Measurements from ENCODE around the gene LDAH.

The LDAH gene

GRCh38 chr2:20822535-20823490, at the start of gene LDAH (continued):
- TF ChIP-seq ZNF214 (tag by site-specific recombination; IDR thresholded peaks at IDR 0.05; ENCODE audit: borderline replicate concordance) (no peak), ZNF530 (tag by site-specific recombination; IDR thresholded peaks at IDR 0.05; ENCODE audit: low read depth) (no peak), SCRT1 (tag by site-specific recombination; IDR thresholded peaks at IDR 0.05; ENCODE audit: borderline replicate concordance) (no peak), ZNF280D (tag by site-specific recombination; IDR thresholded peaks at IDR 0.05) (no peak), ZNF610 (tag by site-specific recombination; IDR thresholded peaks at IDR 0.05; ENCODE audit: borderline replicate concordance) (peak; percentile 55; the same call in 1 of the 2 replicates), ZNF560 (tag by site-specific recombination; IDR thresholded peaks at IDR 0.05; ENCODE audit: borderline replicate concordance) (no peak), ZXDB (tag by site-specific recombination; IDR thresholded peaks at IDR 0.05) (peak; percentile 99), ZNF600 (tag by site-specific recombination; IDR thresholded peaks at IDR 0.05) (peak; percentile 22; the same call in 1 of the 2 replicates), ZNF391 (tag by site-specific recombination; IDR thresholded peaks at IDR 0.05; ENCODE audit: borderline replicate concordance, low read depth) (no peak), ZNF830 (tag by site-specific recombination; IDR thresholded peaks at IDR 0.05; ENCODE audit: low read depth) (no peak), ZNF426 (tag by site-specific recombination; IDR thresholded peaks at IDR 0.05) (no peak), BCL11B (tag by site-specific recombination; IDR thresholded peaks at IDR 0.05; ENCODE audit: low read depth) (no peak), KLF16 (tag by site-specific recombination; IDR thresholded peaks at IDR 0.05) (no peak), ZNF292 (tag by site-specific recombination; IDR thresholded peaks at IDR 0.05; ENCODE audit: borderline replicate concordance, low read depth) (no peak), ZNF423 (tag by site-specific recombination; IDR thresholded peaks at IDR 0.05) (no peak), BCL6B (tag by site-specific recombination; IDR thresholded peaks at IDR 0.05) (no peak), ZNF324 (tag by site-specific recombination; IDR thresholded peaks at IDR 0.05) (peak; percentile 59; the same call in 1 of the 2 replicates), SALL2 (tag by site-specific recombination; IDR thresholded peaks at IDR 0.05; ENCODE audit: borderline replicate concordance) (no peak), KLF8 (tag by site-specific recombination; IDR thresholded peaks at IDR 0.05) (no peak; the same call in 1 of the 2 replicates), ZNF704 (tag by site-specific recombination; IDR thresholded peaks at IDR 0.05) (no peak), ZFHX2 (tag by site-specific recombination; conservative IDR thresholded peaks at IDR 0.05) (no peak), ZNF404 (tag by site-specific recombination; IDR thresholded peaks at IDR 0.05) (no peak), ZNF510 (tag by site-specific recombination; IDR thresholded peaks at IDR 0.05; ENCODE audit: insufficient replicate concordance) (no peak), ZNF624 (tag by site-specific recombination; IDR thresholded peaks at IDR 0.05) (no peak), ZNF670 (tag by site-specific recombination; IDR thresholded peaks at IDR 0.05; ENCODE audit: low read depth) (no peak), WT1 (tag by site-specific recombination; IDR thresholded peaks at IDR 0.05) (no peak), ZFP69B (tag by site-specific recombination; IDR thresholded peaks at IDR 0.05) (0 out of 2 replicates have a peak, but pooled peaks have one; percentile 8), ZBTB10 (tag by site-specific recombination; IDR thresholded peaks at IDR 0.05) (peak; percentile 81)
- TF ChIP-seq, protein P1, sequence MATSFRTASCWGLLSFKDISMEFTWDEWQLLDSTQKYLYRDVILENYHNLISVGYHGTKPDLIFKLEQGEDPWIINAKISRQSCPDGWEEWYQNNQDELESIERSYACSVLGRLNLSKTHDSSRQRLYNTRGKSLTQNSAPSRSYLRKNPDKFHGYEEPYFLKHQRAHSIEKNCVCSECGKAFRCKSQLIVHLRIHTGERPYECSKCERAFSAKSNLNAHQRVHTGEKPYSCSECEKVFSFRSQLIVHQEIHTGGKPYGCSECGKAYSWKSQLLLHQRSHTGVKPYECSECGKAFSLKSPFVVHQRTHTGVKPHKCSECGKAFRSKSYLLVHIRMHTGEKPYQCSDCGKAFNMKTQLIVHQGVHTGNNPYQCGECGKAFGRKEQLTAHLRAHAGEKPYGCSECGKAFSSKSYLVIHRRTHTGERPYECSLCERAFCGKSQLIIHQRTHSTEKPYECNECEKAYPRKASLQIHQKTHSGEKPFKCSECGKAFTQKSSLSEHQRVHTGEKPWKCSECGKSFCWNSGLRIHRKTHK (tag by site-specific recombination; IDR thresholded peaks at IDR 0.05), result no peak
